GM18508 (cell line): Measurements from ENCODE around the gene KPNA4.
"Not testable (repeated sequence)": the region's sequence is repeated elsewhere in the genome, so short reads cannot be mapped to it uniquely, and the experiment has no call there.

Source experiments
- ATAC-seq: cut with Tn5 transposase; IDR thresholded peaks from one replicate; pipeline ENCODE4 v1.9.1; 2021; ENCODE audit warnings: moderate number of reproducible peaks; ENCODE audit not compliant: insufficient read depth, unreplicated experiment

Gene KPNA4

GRCh38 chr3:160455846-160456245 is 109.5 kb downstream of the KPNA4 start:
- ATAC-seq, result no peak

DNA sequence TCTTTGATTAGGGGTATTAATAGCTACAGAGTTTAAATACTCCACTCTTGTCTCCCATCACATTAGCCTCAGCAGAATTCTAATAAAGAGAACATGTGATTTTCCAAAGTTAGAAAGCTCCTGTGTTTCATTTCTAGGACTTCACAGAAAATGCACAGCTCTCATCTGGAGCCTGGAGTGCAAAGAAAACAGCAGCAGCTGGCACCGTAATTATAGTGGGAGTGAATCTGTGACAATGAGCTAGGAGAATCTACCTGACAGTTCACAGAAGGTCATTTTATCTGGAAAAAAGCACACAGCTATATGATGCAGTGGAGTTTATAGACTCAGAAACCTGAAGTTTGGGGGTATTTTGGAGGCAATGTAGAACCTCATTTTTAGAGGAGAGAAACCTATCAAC is 110.4 kb downstream of the KPNA4 start:
- no peak for ATAC-seq

DNA sequence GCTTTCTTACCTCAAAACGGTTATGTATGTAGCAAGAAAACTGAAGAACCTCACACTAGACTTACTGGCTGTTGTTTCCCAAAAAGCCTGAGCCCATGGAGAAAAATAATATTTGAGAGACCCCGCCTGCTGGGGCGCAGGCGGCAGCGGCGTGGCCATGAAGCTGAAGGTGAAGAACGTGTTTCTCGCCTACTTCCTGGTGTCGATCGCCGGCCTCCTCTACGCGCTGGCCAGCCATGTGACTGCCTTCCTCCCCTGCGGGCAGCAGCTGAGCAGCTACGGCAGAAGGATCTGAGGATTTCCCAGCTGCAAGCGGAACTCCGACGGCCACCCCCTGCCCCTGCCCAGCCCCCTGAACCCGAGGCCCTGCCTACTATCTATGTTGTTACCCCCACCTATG is 113.1 kb downstream of the KPNA4 start:
- ATAC-seq, result not testable (repeated sequence)

- no peak for ATAC-seq
These were observed 113.8 kb downstream of the KPNA4 start for GRCh38 chr3:160451602-160452001.

- no peak for ATAC-seq
These were observed 114.5 kb downstream of the KPNA4 start for GRCh38 chr3:160450846-160451245.

GRCh38 chr3:160449636-160450598 is 115.5 kb downstream of the KPNA4 start, which contains the start of gene TRIM59:
TSS of gene TRIM59 (minus strand) at chr3:160449786. CDS start at chr3:160439183, 10,603 bp downstream.
- ATAC-seq, result peak; percentile 90

DNA sequence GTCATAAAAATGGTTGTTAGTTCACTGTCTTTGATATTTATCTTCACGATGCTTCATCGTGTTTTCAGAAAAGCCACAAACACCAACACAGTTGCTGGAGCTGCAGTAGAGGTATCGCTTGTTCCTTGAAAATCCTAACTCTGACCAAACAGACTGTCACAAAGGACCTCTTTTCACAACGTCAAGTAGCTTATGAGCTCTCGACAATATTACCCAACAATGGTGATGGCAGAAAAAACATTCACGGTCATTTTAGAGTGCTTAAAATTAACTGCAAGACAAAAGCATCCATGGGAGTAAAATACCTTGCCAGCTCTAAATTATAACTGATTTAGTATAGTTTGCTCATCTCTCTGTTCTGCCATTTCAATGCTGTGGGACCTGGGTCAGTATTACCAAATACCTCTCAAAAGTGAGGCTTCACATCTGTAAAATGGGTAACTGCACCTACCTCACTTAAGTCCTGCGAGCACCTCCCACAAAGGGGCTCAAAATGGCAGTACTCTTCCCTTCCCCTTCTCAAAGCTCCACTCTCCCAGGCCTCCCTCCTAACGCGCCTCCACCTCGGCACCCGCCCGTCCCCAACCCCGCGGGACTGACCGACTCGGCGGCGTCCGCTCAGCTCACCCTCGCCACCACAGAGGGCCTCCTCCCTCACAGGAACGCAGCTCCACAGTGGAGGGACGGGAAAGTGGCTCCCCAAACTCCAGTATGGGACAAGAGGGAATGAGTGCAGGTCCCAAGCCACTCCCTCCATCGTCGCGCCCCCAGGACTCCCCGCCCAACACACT is 116.3 kb downstream of the KPNA4 start:
- peak; percentile 20 for ATAC-seq

DNA sequence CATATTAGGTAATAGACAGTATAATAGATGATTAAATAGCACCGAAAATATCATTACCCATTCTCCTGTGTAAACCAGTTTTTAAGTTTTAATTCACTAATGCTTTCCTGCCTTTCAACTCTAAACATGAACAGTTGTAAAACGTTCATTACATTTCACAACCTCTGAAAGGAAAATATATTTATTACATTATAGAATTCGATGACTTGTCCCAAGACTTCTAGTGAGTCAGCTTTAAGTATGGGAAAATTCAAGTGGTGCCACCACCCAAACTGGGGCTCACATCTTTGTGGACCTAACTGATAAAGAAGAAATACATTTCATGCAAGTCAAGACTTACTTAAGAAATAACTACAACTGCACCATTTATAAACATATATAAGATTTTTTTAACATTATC is 117.8 kb downstream of the KPNA4 start:
- ATAC-seq, result no peak

GRCh38 chr3:160446522-160447056 is 118.8 kb downstream of the KPNA4 start:
- no peak for ATAC-seq

GRCh38 chr3:160445854-160446253 is 119.5 kb downstream of the KPNA4 start:
- no peak for ATAC-seq
